Neural cell (in vitro differentiated cells): ENCODE results near the gene C1orf52. TPM values are rescaled to one million over a fixed set of nuclear protein-coding genes. Genes with fewer than 3 reads are reported as not detected.

Experiments used
- H2AFZ ChIP-seq: fragments of 200-600, 300-800 bp; sonication (generic), shearing (Covaris generic); 2 replicates; pipeline ENCODE4 v1.6.0; 2014; ENCODE audit warnings: low read depth, mild to moderate bottlenecking, antibody characterized with exemption, low read length, moderate library complexity
- H3F3A ChIP-seq: fragments of 200-600 bp; shearing (Covaris generic); 2 replicates; pipeline ENCODE4 v1.6.1; 2016; ENCODE audit warnings: mild to moderate bottlenecking, moderate library complexity, mixed read lengths, antibody characterized with exemption, low read length; ENCODE audit not compliant: insufficient read depth, poor library complexity, severe bottlenecking
- H3K27ac ChIP-seq: fragments of 200-600, 300-800 bp; sonication (generic), shearing (Covaris generic); 2 replicates; pipeline ENCODE4 v1.5.1; 2014; ENCODE audit warnings: mild to moderate bottlenecking, low read length, moderate library complexity
- H3K27me3 ChIP-seq: fragments of 300-800, 200-600 bp; sonication (generic), shearing (Covaris generic); 2 replicates; pipeline ENCODE4 v1.6.0; 2014; ENCODE audit warnings: mild to moderate bottlenecking, low read depth, low read length, moderate library complexity; ENCODE audit not compliant: insufficient read depth
- H3K36me3 ChIP-seq: fragments of 300-800, 200-600 bp; sonication (generic), shearing (Covaris generic); 2 replicates; pipeline ENCODE4 v1.5.1; 2014; ENCODE audit warnings: mild to moderate bottlenecking, antibody characterized with exemption, low read length, moderate library complexity; ENCODE audit not compliant: insufficient read depth
- H3K4me2 ChIP-seq: fragments of 300-800, 200-600 bp; sonication (generic), shearing (Covaris generic); 2 replicates; pipeline ENCODE4 v1.6.0; 2014; ENCODE audit warnings: mild to moderate bottlenecking, low read length
- H3K4me3 ChIP-seq: fragments of 300-800, 200-600 bp; sonication (generic), shearing (Covaris generic); 2 replicates; pipeline ENCODE4 v1.5.1; 2014; ENCODE audit warnings: mild to moderate bottlenecking, low read length, moderate library complexity
- H3K79me2 ChIP-seq: fragments of 200-600 bp; shearing (Covaris generic); replicated peaks from 2 replicates; pipeline ENCODE4 v1.6.0; 2014; ENCODE audit warnings: mild to moderate bottlenecking, low read length, moderate library complexity; ENCODE audit not compliant: insufficient read depth
- H3K9ac ChIP-seq: fragments of 300-800, 200-600 bp; sonication (generic), shearing (Covaris generic); 2 replicates; pipeline ENCODE4 v1.6.1; 2016; ENCODE audit warnings: mild to moderate bottlenecking, low read length, mixed read lengths
- H3K9me2 ChIP-seq: fragments of 200-600 bp; shearing (Covaris generic); 2 replicates; pipeline ENCODE4 v1.6.1; 2016; ENCODE audit warnings: mild to moderate bottlenecking, low read length, mixed read lengths; ENCODE audit not compliant: insufficient read depth
- H3K9me3 ChIP-seq: fragments of 200-600, 300-800 bp; sonication (generic), shearing (Covaris generic); 2 replicates; pipeline ENCODE4 v1.6.1; 2016; ENCODE audit warnings: mild to moderate bottlenecking, mixed run types, low read length, moderate library complexity, mixed read lengths
- H4K20me1 ChIP-seq: fragments of 200-600 bp; shearing (Covaris generic); 2 replicates; pipeline ENCODE4 v1.6.1; 2016; ENCODE audit warnings: mild to moderate bottlenecking, mixed run types; ENCODE audit not compliant: insufficient read depth
- EP300 ChIP-seq: fragments of 450-650 bp; conservative IDR thresholded peaks from 2 replicates; pipeline ENCODE4 v1.6.1; 2014; ENCODE audit warnings: antibody characterized with exemption, mild to moderate bottlenecking, moderate library complexity; ENCODE audit not compliant: poor library complexity, severe bottlenecking
- EZH2 ChIP-seq: fragments of 200-600, 300-800 bp; shearing (Covaris generic), sonication (generic); IDR thresholded peaks from 2 replicates; pipeline ENCODE4 v1.6.1; 2014; ENCODE audit warnings: antibody characterized with exemption, low read length, borderline replicate concordance, mild to moderate bottlenecking; ENCODE audit not compliant: insufficient read depth, poor library complexity, severe bottlenecking
- MXI1 ChIP-seq: fragments of 450-650 bp; conservative IDR thresholded peaks from 2 replicates; pipeline ENCODE4 v1.6.1; 2014; ENCODE audit warnings: antibody characterized with exemption, mild to moderate bottlenecking; ENCODE audit not compliant: poor library complexity, severe bottlenecking
- POLR2AphosphoS5 ChIP-seq: IDR thresholded peaks from 2 replicates; pipeline ENCODE4 v1.6.1; 2012
- RAD21 ChIP-seq: fragments of 450-650 bp; conservative IDR thresholded peaks from 2 replicates; pipeline ENCODE4 v1.6.1; 2014; ENCODE audit warnings: antibody characterized with exemption, mild to moderate bottlenecking, moderate library complexity
- SMC3 ChIP-seq: fragments of 450-650 bp; conservative IDR thresholded peaks from 2 replicates; pipeline ENCODE4 v1.6.1; 2014; ENCODE audit warnings: antibody characterized with exemption, mild to moderate bottlenecking, moderate library complexity; ENCODE audit not compliant: poor library complexity
- TAF1 ChIP-seq: IDR thresholded peaks from 2 replicates; pipeline ENCODE4 v1.6.1; 2012; ENCODE audit warnings: low read depth
- polyA plus RNA-seq: library from polyadenylated mRNA; depleted of rRNA; stranded (reverse); fragments of >200 nt; gene quantifications from 2 replicates; pipeline ENCODE4 v1.2.3, GENCODE V29; 2014
- TF ChIP-seq, protein P1 (sequence below): fragments of 450-650 bp; IDR thresholded peaks from 2 replicates; pipeline ENCODE4 v1.5.1; 2014; ENCODE audit warnings: antibody characterized with exemption, mild to moderate bottlenecking, moderate library complexity; ENCODE audit not compliant: poor library complexity, severe bottlenecking
- TF ChIP-seq, protein P2 (sequence below): IDR thresholded peaks from 2 replicates; pipeline ENCODE4 v1.6.1; 2012; ENCODE audit warnings: borderline replicate concordance

Gene C1orf52
- polyA plus RNA-seq, 1 donor from 2014 or later: 94.6 TPM

DNA sequence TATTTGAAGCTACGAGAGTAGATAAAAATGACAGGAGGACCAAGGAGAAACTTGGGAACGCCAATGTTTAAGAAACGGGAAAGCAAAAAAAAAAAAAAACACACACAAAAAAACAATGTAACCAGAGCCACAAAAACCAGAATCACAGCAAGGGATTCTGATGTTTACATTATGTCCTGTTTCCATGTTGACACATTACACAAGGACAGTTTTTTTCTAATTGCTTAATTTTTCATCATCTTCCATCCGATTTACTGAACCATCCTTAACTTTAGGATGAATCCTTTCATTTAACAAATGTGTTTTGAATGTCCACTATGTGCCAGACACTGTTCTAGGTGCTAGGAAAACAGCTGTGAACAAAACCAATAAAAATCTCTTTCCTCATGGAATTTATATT lies 18.3 kb upstream of the C1orf52 start:
- TF ChIP-seq RAD21 (no peak), MXI1 (no peak), SMC3 (no peak), EZH2 (no peak), TAF1 (no peak), POLR2AphosphoS5 (no peak), EP300 (no peak)
- TF ChIP-seq, protein P1, sequence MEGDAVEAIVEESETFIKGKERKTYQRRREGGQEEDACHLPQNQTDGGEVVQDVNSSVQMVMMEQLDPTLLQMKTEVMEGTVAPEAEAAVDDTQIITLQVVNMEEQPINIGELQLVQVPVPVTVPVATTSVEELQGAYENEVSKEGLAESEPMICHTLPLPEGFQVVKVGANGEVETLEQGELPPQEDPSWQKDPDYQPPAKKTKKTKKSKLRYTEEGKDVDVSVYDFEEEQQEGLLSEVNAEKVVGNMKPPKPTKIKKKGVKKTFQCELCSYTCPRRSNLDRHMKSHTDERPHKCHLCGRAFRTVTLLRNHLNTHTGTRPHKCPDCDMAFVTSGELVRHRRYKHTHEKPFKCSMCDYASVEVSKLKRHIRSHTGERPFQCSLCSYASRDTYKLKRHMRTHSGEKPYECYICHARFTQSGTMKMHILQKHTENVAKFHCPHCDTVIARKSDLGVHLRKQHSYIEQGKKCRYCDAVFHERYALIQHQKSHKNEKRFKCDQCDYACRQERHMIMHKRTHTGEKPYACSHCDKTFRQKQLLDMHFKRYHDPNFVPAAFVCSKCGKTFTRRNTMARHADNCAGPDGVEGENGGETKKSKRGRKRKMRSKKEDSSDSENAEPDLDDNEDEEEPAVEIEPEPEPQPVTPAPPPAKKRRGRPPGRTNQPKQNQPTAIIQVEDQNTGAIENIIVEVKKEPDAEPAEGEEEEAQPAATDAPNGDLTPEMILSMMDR: no peak
- TF ChIP-seq, protein P2, sequence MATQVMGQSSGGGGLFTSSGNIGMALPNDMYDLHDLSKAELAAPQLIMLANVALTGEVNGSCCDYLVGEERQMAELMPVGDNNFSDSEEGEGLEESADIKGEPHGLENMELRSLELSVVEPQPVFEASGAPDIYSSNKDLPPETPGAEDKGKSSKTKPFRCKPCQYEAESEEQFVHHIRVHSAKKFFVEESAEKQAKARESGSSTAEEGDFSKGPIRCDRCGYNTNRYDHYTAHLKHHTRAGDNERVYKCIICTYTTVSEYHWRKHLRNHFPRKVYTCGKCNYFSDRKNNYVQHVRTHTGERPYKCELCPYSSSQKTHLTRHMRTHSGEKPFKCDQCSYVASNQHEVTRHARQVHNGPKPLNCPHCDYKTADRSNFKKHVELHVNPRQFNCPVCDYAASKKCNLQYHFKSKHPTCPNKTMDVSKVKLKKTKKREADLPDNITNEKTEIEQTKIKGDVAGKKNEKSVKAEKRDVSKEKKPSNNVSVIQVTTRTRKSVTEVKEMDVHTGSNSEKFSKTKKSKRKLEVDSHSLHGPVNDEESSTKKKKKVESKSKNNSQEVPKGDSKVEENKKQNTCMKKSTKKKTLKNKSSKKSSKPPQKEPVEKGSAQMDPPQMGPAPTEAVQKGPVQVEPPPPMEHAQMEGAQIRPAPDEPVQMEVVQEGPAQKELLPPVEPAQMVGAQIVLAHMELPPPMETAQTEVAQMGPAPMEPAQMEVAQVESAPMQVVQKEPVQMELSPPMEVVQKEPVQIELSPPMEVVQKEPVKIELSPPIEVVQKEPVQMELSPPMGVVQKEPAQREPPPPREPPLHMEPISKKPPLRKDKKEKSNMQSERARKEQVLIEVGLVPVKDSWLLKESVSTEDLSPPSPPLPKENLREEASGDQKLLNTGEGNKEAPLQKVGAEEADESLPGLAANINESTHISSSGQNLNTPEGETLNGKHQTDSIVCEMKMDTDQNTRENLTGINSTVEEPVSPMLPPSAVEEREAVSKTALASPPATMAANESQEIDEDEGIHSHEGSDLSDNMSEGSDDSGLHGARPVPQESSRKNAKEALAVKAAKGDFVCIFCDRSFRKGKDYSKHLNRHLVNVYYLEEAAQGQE: no peak
- no peak overlapping the region for H3K4me3 ChIP-seq
- no peak overlapping the region for H3K27ac ChIP-seq
- H3K9me2 ChIP-seq: no peaks in the 10 kb centered on the region
- no peaks in the 10 kb centered on the region for H3K9me3 ChIP-seq
- H2AFZ ChIP-seq: no peak overlapping the region
- H3K79me2 ChIP-seq: peaks cover 30% of the 10 kb centered on the region
- no peak overlapping the region for H3K4me2 ChIP-seq
- H3K36me3 ChIP-seq: no peaks in the 10 kb centered on the region
- H3K9ac ChIP-seq: no peak overlapping the region
- H3F3A ChIP-seq: no peaks in the 10 kb centered on the region
- H3K27me3 ChIP-seq: no peaks in the 10 kb centered on the region
- H4K20me1 ChIP-seq: no peaks in the 10 kb centered on the region

DNA sequence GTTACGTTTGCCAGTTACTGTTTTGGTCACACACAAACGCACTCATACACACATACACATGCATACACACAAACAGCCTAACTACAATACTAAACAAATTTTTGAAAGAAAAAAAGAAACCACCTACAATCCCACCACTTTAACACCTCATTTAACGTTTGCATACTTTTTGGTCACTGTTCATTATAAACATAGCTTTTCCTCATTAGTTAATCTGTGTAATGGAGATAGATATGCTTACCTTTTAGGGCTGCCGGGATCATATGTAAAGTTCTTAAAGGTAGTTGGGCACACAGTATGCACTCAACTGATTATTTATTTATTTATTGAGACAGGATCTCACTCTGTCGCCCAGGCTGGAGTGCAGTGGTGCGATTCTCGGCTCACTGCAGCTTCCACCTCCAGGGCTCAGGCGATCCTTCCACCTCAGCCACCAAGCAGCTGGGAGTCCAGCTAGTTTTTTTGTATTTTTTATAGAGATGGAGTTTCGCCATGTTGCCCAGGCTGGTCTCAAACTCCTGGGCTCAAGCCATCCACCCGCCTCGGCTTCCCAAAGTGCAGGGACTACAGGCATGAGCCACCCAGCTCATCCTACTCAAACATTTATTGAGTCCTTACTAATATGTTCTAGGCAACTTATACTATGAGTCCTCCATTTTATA lies 17.6 kb upstream of the C1orf52 start:
- Histone ChIP-seq H4K20me1 (no peaks in the 10 kb centered on the region), H2AFZ (peak overlapping the region; percentile 98), H3K36me3 (no peaks in the 10 kb centered on the region), H3K27ac (peak overlapping the region; percentile 88), H3K4me3 (peak overlapping the region; percentile 99), H3K9ac (peak overlapping the region; percentile 92), H3K79me2 (peaks cover 35% of the 10 kb centered on the region), H3F3A (no peaks in the 10 kb centered on the region), H3K4me2 (peak overlapping the region; percentile 60), H3K9me3 (no peaks in the 10 kb centered on the region), H3K27me3 (no peaks in the 10 kb centered on the region), H3K9me2 (no peaks in the 10 kb centered on the region)
- TF ChIP-seq SMC3: no peak
- TF ChIP-seq, protein P1: no peak
- TF ChIP-seq RAD21: no peak
- no peak for TF ChIP-seq TAF1
- TF ChIP-seq, protein P2: no peak
- no peak for TF ChIP-seq EZH2
- no peak for TF ChIP-seq EP300
- TF ChIP-seq POLR2AphosphoS5: no peak
- TF ChIP-seq MXI1: no peak
